GM10266 (cell line): Measurements from ENCODE around the gene KCNQ1.

Experiments used
- DNase-seq: peaks from one replicate; pipeline ENCODE4 v3.0.0; 2012; ENCODE audit errors: extremely low spot score
- TF ChIP-seq, protein P1 (sequence below): IDR thresholded peaks from 2 replicates; pipeline ENCODE4 v1.5.1; 2012; ENCODE audit warnings: mild to moderate bottlenecking, low read depth; ENCODE audit not compliant: control insufficient read depth, insufficient read depth; ENCODE audit errors: missing control alignments

Gene KCNQ1

DNA sequence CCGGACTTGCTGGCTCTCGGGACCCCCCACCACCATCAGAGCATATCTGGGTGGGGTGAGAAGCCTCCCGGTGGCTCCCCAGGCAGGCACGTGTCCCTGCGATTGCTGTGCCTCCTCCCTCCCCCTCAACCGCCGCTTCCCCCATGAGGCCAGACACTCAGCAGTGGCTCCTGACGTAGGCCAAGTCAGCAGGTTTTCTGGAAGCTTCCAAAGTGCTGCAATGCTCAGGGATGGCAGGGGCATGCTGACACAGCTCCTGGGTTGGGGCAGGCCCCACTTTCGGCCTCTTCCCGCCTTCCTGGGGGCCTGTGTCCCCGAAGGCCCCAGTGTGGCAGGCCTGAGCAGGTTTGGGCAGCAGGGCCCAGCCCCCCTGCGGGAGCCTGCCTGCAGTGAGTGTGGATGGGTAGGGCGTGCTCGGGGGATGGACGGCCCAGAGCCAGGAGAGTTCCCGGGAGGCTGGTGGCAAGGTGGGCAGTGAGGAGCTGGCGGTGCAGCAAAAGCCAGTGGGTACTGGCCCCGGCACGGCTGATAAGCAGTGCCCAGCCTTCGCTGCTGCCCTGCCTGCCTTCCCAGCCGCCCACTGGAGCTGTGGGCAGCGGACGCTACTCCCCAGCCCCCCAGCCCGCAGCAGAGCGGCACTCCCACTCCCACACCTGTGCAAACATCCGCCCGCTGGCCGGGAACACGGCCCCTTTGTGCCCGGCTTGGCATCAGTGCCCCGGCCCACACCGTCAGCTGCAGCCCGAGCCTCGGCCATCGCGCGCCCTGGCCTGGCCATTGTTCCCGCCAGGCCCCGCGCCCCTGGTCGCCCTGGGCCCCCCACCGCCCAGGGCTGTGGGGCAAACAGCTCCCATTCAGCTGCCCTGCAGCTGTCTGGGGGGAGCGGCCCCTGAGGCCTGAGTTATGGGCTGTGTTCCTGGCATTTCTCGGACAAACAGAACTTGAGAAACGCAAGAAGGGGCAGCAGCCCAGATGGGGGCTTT, 130.0 kb downstream of the KCNQ1 start:
- TF ChIP-seq, protein P1, sequence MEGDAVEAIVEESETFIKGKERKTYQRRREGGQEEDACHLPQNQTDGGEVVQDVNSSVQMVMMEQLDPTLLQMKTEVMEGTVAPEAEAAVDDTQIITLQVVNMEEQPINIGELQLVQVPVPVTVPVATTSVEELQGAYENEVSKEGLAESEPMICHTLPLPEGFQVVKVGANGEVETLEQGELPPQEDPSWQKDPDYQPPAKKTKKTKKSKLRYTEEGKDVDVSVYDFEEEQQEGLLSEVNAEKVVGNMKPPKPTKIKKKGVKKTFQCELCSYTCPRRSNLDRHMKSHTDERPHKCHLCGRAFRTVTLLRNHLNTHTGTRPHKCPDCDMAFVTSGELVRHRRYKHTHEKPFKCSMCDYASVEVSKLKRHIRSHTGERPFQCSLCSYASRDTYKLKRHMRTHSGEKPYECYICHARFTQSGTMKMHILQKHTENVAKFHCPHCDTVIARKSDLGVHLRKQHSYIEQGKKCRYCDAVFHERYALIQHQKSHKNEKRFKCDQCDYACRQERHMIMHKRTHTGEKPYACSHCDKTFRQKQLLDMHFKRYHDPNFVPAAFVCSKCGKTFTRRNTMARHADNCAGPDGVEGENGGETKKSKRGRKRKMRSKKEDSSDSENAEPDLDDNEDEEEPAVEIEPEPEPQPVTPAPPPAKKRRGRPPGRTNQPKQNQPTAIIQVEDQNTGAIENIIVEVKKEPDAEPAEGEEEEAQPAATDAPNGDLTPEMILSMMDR, result no peak
- DNase-seq, result no peak

DNA sequence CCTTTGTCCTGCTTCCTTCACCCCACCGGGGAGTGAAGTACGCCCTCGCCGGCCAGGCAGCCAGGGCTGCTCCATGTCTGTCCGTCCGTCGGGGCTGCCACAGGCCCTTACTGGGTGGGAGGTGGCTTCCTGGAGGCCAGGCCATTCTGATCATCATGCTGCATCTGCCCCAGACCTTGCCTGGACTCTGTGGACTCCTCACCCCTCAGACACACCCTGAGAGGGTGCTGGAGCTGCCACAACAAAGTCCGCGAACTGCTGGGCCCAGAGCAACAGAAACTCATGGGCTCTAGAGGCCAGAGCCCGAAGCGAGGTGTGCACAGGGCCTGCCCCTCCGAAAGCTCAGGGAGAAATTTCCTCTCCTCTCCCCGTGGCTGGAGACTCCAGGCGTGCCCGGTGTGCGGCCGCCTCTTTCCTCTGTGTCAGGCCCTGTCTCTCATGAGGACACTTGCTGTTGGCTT, 130.8 kb downstream of the KCNQ1 start:
- DNase-seq, result no peak
- TF ChIP-seq, protein P1, result no peak

DNA sequence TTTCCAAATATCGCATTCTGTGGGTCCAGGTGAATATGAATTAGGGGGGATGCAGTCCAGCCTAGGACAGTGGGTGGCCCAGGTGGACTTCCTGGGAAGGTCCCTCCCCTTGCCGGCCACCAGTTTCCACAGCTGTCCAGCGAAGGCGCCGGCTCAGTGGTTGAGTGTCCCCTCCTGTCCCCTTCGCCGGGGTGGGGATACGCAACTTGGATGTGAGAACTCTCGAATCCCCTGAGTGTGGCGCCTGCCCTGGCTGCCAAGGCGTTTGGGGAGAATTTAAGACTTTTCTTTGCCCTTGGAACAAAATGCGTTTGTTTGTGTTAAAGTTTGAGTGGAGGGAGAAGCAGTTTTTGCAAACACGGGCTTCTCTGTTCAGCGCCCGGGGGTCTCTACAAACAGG, 131.3 kb downstream of the KCNQ1 start:
- DNase-seq, result no peak
- TF ChIP-seq, protein P1, result no peak

DNA sequence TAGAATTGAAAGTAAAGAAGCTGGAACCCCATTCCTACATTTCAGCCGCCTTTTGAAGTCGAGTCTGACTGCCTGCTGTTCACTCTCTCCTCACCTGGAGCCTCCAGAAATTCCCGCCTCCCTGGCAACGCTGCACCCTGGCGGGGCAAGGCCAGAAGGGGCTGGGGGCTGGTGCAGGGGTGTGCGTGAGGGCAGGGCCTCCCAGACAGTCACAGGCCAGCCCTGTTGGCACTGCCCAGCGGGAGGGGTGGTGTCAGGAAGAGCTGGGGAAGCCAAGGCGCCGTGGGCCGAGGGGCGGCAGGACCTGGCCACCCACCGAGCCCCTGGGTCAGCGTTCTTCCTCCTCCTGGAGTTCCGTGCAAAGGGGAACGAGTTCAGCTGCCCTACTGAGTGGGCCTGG, 131.7 kb downstream of the KCNQ1 start:
- TF ChIP-seq, protein P1, result no peak
- no peak for DNase-seq

DNA sequence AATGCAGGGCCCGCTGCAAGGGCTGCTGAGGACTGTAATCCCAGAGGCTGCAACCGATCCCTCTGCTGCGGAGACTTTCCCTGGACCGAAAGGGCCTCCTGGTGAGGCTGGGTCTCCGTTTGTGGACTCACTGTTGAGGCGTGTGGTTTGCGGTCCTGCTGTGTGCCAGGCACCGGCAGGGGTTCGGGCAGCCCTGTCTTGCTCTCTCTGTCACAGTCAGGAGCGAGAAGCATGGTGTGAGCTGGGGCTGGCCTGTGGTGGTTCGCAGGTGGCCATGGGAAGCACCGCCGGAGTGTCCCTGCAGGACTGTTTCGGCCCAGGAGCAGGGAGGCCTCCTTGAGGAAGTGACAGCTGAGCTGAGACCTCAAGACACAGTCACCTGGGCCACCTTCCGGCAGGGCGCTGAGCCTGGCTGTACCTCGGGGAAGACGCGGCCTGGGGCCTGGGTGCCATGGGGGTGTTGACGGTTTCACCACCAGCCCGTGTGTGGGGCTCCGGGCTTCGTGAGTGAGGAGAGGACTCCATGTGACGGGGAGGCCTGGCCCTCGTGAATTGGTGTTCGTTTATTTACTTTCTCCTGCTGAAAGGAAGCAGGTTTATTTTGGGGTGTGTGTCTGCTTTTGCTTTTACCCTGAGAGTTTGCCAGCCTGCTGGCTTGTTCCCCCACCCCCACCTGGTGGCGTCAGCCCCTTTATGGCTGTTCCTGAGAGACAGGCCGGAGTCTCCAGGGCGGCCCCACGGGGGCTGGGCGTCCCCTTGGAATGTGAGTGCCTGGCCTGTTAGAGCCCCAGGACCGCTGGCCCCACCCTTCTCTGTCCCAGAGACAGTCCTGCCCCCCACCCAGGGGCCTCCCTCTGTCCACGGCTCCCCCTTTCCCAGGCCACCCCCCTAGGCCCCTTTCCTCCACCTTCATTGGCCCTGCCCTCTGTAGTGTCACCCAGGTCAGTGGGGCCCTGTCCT, 132.5 kb downstream of the KCNQ1 start:
- DNase-seq, result no peak
- TF ChIP-seq, protein P1, result no peak

DNA sequence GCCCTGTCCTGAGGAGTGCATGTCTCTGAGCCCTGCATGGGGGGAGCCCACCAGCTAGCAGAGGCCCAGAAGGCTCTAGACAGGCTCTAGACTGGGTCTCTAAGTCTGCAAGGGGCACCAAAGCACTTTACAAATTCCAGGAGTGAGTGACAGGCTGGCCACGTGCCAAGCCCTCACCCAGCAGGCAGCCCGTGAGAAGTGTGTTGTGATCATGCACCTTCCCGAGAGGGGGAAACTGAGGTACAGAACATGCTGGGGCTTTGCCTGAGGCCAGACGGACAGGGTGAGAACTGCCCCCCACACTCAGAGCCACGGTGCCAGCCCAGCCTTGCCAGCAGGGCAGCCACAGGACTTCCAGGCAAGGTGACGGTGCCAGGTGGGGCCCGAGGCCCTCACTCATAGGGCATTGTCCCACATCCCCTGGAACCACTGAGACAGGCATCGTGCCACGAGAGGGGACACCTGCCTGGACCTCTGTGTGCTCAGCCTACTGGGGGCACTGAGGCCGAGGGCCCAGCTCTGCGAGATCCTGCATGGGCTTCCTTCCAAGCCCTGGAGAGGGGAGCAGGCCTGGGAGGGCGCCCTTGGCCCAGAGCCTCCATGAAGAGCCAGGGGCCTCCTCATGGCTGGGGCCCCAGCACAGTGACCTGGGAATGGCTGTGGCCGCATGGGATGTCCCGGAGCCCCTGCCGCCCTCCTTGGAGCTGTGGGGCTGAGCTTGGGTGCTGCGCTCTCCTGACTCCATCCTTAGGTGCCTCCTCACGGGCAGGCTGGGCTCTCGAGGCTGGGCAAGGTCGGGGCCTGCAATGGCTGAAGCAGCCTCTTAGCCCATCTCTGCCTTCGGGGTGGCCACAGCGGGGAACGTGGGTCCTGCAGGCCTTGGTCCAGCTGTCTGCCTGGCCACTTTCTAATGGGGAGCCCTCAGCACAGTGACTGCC, 133.5 kb downstream of the KCNQ1 start:
- TF ChIP-seq, protein P1, result no peak
- DNase-seq, result no peak
